K562 (cell line): ENCODE data around the gene LCA5L. TPM values are rescaled to one million over a fixed set of nuclear protein-coding genes. Genes with fewer than 3 reads are reported as not detected.

Experiments used
- FOSL1 ChIP-seq: fragments of 200-800 bp; sonication (Bioruptor generic); conservative IDR thresholded peaks from 2 replicates; pipeline ENCODE4 v1.6.1; 2016; ENCODE audit warnings: missing genetic modification characterization, missing compliant biosample characterization
- GABPB1 ChIP-seq: sonication (generic); formaldehyde crosslinking; IDR thresholded peaks from 2 replicates; pipeline ENCODE4 v1.8.0; 2022; ENCODE audit warnings: mild to moderate bottlenecking, missing genetic modification reagents
- HNRNPH1 ChIP-seq: fragments of 200-400 bp; formaldehyde crosslinking; optimal IDR thresholded peaks from 2 replicates; pipeline ENCODE3; 2017; ENCODE audit warnings: low read depth, mild to moderate bottlenecking, low read length, moderate library complexity
- RBFOX2 ChIP-seq: fragments of 200-400 bp; formaldehyde crosslinking; IDR thresholded peaks from 2 replicates; pipeline ENCODE4 v1.6.1; 2017; ENCODE audit warnings: low read depth, mild to moderate bottlenecking, low read length, moderate library complexity
- SRSF7 ChIP-seq: fragments of 200-400 bp; formaldehyde crosslinking; optimal IDR thresholded peaks from 2 replicates; pipeline ENCODE3; 2017; ENCODE audit warnings: mild to moderate bottlenecking, low read depth, low read length
- XRCC3 ChIP-seq: fragments of 450-650 bp; IDR thresholded peaks from 2 replicates; pipeline ENCODE4 v1.6.1; 2017; ENCODE audit warnings: mild to moderate bottlenecking, moderate library complexity
- ZSCAN32 ChIP-seq: fragments of 450-650 bp; formaldehyde crosslinking; IDR thresholded peaks from 2 replicates; pipeline ENCODE4 v1.4.0; 2020; ENCODE audit warnings: mild to moderate bottlenecking, moderate library complexity
- polyA plus RNA-seq, 8 experiments: library from polyadenylated mRNA; depleted of rRNA in 4 of 8; stranded (reverse) in 5 of 8; unstranded in 3 of 8; fragments of >200 nt; fragmentation: Nextera tagmentation in 2 of 8; fragmentation: Illumina TruSeq in 1 of 8; extraction: Ambion mirVana in 2 of 8; extraction: Trizol in 1 of 8; gene quantifications; 2 replicates each; pipeline versions ENCODE4 v1.2.1 to v1.2.3, GENCODE V29; 2011 to 2014; ENCODE audit warnings: inconsistent platforms in 1 of 8, missing spikeins in 1 of 8
- total RNA-seq, 7 experiments: library from RNA; depleted of rRNA in 6 of 7; stranded (reverse); fragments of >200 nt in 6 of 7; fragmentation: Illumina TruSeq in 2 of 7; extraction: Trizol in 2 of 7; gene quantifications; 2 replicates each; pipeline versions ENCODE4 v1.2.1 to v1.2.3, GENCODE V29; 2011 to 2021; ENCODE audit warnings: low replicate concordance in 1 of 7
- TF ChIP-seq, protein P1 (sequence below): fragments of 450-650 bp; IDR thresholded peaks from 2 replicates; pipeline ENCODE4 v1.6.1; 2016; ENCODE audit warnings: mild to moderate bottlenecking, moderate library complexity
- TF ChIP-seq, protein P2 (sequence below), 3 experiments: IDR thresholded peaks in 2 of 3; conservative IDR thresholded peaks in 1 of 3; 2 replicates each; pipeline ENCODE4 v1.5.1; 2011 to 2012; ENCODE audit warnings: low read length in 3 of 3, mild to moderate bottlenecking in 3 of 3, control low read depth in 2 of 3, improper control_type of control experiment in 1 of 3, inconsistent platforms in 1 of 3, low read depth in 1 of 3, mixed read lengths in 1 of 3, moderate library complexity in 1 of 3; ENCODE audit not compliant: insufficient read depth in 2 of 3
- TF ChIP-seq, protein P3 (sequence below): sonication (generic); formaldehyde crosslinking; IDR thresholded peaks from 2 replicates; pipeline ENCODE4 v1.8.0; 2022; ENCODE audit warnings: missing genetic modification reagents, mild to moderate bottlenecking, borderline replicate concordance

LCA5L gene
- total and polyA plus RNA-seq, 9 of the 15 experiments (the other 6 are each of a cell fraction or from before 2014, with no cell fraction given), result 1.8 to 4.9 (median 3.8) TPM

DNA sequence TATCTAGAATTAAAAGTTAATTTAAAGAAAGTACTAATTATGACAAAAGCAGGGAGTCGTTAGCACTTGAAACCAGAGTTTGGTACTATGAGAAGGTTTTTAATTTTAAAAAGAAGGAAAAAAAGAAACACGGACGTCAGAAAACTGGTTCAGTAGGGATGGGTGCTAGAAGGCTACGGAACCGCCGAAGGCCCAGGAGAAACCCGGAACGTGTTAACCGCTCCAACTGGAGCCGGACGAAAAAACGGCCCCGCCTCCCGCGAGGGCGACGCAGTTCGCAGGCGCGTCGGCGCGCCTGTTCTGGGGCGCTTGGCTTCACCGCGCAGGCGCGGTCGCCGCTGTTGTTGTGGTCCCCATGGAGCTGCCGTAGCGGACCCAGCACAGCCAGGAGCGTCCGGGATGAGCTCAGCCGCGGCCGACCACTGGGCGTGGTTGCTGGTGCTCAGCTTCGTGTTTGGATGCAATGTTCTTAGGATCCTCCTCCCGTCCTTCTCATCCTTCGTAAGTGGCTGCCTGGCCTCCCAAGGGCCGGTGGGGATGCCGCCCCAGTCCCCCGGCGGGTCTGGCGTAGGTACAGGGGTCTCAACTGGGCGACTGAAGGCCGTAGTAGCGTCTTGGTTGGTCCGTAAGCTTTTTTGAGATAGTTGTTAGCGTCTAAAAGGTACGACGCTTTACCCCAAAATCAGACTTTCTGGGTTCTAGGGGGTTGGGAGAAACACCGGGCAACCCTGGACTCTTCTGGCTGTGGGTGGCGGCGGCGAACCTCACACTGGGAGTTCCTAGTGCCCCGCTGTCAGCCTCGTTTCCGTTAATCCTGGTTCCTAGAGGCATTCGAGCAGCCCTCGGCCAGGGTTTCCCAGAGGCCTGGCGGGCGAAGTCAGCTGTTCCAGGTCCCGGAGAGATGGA lies 65.3 kb downstream of the LCA5L start (continued):
- TF ChIP-seq, protein P1, sequence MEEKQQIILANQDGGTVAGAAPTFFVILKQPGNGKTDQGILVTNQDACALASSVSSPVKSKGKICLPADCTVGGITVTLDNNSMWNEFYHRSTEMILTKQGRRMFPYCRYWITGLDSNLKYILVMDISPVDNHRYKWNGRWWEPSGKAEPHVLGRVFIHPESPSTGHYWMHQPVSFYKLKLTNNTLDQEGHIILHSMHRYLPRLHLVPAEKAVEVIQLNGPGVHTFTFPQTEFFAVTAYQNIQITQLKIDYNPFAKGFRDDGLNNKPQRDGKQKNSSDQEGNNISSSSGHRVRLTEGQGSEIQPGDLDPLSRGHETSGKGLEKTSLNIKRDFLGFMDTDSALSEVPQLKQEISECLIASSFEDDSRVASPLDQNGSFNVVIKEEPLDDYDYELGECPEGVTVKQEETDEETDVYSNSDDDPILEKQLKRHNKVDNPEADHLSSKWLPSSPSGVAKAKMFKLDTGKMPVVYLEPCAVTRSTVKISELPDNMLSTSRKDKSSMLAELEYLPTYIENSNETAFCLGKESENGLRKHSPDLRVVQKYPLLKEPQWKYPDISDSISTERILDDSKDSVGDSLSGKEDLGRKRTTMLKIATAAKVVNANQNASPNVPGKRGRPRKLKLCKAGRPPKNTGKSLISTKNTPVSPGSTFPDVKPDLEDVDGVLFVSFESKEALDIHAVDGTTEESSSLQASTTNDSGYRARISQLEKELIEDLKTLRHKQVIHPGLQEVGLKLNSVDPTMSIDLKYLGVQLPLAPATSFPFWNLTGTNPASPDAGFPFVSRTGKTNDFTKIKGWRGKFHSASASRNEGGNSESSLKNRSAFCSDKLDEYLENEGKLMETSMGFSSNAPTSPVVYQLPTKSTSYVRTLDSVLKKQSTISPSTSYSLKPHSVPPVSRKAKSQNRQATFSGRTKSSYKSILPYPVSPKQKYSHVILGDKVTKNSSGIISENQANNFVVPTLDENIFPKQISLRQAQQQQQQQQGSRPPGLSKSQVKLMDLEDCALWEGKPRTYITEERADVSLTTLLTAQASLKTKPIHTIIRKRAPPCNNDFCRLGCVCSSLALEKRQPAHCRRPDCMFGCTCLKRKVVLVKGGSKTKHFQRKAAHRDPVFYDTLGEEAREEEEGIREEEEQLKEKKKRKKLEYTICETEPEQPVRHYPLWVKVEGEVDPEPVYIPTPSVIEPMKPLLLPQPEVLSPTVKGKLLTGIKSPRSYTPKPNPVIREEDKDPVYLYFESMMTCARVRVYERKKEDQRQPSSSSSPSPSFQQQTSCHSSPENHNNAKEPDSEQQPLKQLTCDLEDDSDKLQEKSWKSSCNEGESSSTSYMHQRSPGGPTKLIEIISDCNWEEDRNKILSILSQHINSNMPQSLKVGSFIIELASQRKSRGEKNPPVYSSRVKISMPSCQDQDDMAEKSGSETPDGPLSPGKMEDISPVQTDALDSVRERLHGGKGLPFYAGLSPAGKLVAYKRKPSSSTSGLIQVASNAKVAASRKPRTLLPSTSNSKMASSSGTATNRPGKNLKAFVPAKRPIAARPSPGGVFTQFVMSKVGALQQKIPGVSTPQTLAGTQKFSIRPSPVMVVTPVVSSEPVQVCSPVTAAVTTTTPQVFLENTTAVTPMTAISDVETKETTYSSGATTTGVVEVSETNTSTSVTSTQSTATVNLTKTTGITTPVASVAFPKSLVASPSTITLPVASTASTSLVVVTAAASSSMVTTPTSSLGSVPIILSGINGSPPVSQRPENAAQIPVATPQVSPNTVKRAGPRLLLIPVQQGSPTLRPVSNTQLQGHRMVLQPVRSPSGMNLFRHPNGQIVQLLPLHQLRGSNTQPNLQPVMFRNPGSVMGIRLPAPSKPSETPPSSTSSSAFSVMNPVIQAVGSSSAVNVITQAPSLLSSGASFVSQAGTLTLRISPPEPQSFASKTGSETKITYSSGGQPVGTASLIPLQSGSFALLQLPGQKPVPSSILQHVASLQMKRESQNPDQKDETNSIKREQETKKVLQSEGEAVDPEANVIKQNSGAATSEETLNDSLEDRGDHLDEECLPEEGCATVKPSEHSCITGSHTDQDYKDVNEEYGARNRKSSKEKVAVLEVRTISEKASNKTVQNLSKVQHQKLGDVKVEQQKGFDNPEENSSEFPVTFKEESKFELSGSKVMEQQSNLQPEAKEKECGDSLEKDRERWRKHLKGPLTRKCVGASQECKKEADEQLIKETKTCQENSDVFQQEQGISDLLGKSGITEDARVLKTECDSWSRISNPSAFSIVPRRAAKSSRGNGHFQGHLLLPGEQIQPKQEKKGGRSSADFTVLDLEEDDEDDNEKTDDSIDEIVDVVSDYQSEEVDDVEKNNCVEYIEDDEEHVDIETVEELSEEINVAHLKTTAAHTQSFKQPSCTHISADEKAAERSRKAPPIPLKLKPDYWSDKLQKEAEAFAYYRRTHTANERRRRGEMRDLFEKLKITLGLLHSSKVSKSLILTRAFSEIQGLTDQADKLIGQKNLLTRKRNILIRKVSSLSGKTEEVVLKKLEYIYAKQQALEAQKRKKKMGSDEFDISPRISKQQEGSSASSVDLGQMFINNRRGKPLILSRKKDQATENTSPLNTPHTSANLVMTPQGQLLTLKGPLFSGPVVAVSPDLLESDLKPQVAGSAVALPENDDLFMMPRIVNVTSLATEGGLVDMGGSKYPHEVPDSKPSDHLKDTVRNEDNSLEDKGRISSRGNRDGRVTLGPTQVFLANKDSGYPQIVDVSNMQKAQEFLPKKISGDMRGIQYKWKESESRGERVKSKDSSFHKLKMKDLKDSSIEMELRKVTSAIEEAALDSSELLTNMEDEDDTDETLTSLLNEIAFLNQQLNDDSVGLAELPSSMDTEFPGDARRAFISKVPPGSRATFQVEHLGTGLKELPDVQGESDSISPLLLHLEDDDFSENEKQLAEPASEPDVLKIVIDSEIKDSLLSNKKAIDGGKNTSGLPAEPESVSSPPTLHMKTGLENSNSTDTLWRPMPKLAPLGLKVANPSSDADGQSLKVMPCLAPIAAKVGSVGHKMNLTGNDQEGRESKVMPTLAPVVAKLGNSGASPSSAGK, result peak; percentile 74
- TF ChIP-seq GABPB1 (CRISPR knock-in tag) (no peak), RBFOX2 (peak; percentile 90), ZSCAN32 (CRISPR knock-in tag) (no peak), FOSL1 (0 out of 2 replicates have a peak, but pooled peaks have one; percentile 22), SRSF7 (no peak), HNRNPH1 (no peak), XRCC3 (no peak)
- TF ChIP-seq, protein P2, sequence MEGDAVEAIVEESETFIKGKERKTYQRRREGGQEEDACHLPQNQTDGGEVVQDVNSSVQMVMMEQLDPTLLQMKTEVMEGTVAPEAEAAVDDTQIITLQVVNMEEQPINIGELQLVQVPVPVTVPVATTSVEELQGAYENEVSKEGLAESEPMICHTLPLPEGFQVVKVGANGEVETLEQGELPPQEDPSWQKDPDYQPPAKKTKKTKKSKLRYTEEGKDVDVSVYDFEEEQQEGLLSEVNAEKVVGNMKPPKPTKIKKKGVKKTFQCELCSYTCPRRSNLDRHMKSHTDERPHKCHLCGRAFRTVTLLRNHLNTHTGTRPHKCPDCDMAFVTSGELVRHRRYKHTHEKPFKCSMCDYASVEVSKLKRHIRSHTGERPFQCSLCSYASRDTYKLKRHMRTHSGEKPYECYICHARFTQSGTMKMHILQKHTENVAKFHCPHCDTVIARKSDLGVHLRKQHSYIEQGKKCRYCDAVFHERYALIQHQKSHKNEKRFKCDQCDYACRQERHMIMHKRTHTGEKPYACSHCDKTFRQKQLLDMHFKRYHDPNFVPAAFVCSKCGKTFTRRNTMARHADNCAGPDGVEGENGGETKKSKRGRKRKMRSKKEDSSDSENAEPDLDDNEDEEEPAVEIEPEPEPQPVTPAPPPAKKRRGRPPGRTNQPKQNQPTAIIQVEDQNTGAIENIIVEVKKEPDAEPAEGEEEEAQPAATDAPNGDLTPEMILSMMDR (IDR thresholded peaks at IDR 0.05 in 2 of 3, conservative IDR thresholded peaks at IDR 0.05 in 1 of 3; ENCODE audit: insufficient read depth in 2 of 3, low read depth in 1 of 3, low read length in 3 of 3), result 0 out of 6 replicates have a peak, but pooled peaks of 1 of the 3 experiments have one; percentile 3
- TF ChIP-seq, protein P3, sequence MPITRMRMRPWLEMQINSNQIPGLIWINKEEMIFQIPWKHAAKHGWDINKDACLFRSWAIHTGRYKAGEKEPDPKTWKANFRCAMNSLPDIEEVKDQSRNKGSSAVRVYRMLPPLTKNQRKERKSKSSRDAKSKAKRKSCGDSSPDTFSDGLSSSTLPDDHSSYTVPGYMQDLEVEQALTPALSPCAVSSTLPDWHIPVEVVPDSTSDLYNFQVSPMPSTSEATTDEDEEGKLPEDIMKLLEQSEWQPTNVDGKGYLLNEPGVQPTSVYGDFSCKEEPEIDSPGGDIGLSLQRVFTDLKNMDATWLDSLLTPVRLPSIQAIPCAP (CRISPR knock-in tag), result no peak
